ENCODE results near the gene PMPCB. TPM values are rescaled to one million over a fixed set of nuclear protein-coding genes. Genes with fewer than 3 reads are reported as not detected.
"Not testable (repeated sequence)": the region's sequence is repeated elsewhere in the genome, so short reads cannot be mapped to it uniquely, and the experiment has no call there.

Gene PMPCB
- polyA plus RNA-seq, 3 donors: 42.8 to 50.8 (median 44.9) TPM

- H3K4me2 ChIP-seq (replicated peaks; ENCODE audit: extremely low read depth, low read length, poor library complexity, severe bottlenecking); H2AFZ ChIP-seq (ENCODE audit: insufficient read depth, low read depth, low read length, poor library complexity, severe bottlenecking); H3K27ac Mint-ChIP-seq; H3K27ac ChIP-seq (ENCODE audit: low read depth in 1 of 2, low read length in 2 of 2); H3K4me1 Mint-ChIP-seq; H3K4me1 ChIP-seq (ENCODE audit: control insufficient read depth in 1 of 2, insufficient read depth in 2 of 2, low read length in 2 of 2); H3K9me3 ChIP-seq (replicated peaks in 1 of 2; ENCODE audit: control insufficient read depth in 1 of 2, insufficient read depth in 1 of 2, low read length in 2 of 2); H3K27me3 ChIP-seq (ENCODE audit: control insufficient read depth in 2 of 2, insufficient read depth in 2 of 2, low read length in 2 of 2); H3K4me3 Mint-ChIP-seq; H3K9ac ChIP-seq (ENCODE audit: insufficient read depth, low read length, poor library complexity, severe bottlenecking); H3K4me3 ChIP-seq (replicated peaks in 1 of 3; ENCODE audit: low read depth in 2 of 3, low read length in 3 of 3); H3K9me3 Mint-ChIP-seq; H3K36me3 Mint-ChIP-seq; H3K79me2 ChIP-seq (ENCODE audit: insufficient read depth, low read length); H3K27me3 Mint-ChIP-seq (ENCODE audit: low read depth in 3 of 3); H4K20me1 ChIP-seq (ENCODE audit: insufficient read depth, low read length); intact Hi-C loops (cut with micrococcal nuclease); DNase-seq; H3K36me3 ChIP-seq (replicated peaks in 1 of 2; ENCODE audit: control insufficient read depth in 1 of 2, insufficient read depth in 2 of 2, low read length in 2 of 2): not testable (repeated sequence)
- WGBS (ENCODE audit: insufficient coverage): no CpG with 5 or more reads among the region's 2 CpGs
Measured at GRCh38 chr7:103266229-103266628, 31.0 kb upstream of the PMPCB start.

GRCh38 chr7:103273374-103273773, 23.9 kb upstream of the PMPCB start:
- H3K9me3 Mint-ChIP-seq; H3K4me3 ChIP-seq (replicated peaks in 1 of 3; ENCODE audit: low read depth in 2 of 3, low read length in 3 of 3); H4K20me1 ChIP-seq (ENCODE audit: insufficient read depth, low read length); H3K4me1 ChIP-seq (ENCODE audit: control insufficient read depth in 1 of 2, insufficient read depth in 2 of 2, low read length in 2 of 2); H3K27ac ChIP-seq (ENCODE audit: low read depth in 1 of 2, low read length in 2 of 2); H3K4me1 Mint-ChIP-seq; H3K27me3 ChIP-seq (ENCODE audit: control insufficient read depth in 2 of 2, insufficient read depth in 2 of 2, low read length in 2 of 2); H3K27me3 Mint-ChIP-seq (ENCODE audit: low read depth in 3 of 3); H3K4me2 ChIP-seq (replicated peaks; ENCODE audit: extremely low read depth, low read length, poor library complexity, severe bottlenecking); H3K4me3 Mint-ChIP-seq; H3K36me3 ChIP-seq (replicated peaks in 1 of 2; ENCODE audit: control insufficient read depth in 1 of 2, insufficient read depth in 2 of 2, low read length in 2 of 2); H2AFZ ChIP-seq (ENCODE audit: insufficient read depth, low read depth, low read length, poor library complexity, severe bottlenecking); H3K9me3 ChIP-seq (replicated peaks in 1 of 2; ENCODE audit: control insufficient read depth in 1 of 2, insufficient read depth in 1 of 2, low read length in 2 of 2); H3K36me3 Mint-ChIP-seq; H3K9ac ChIP-seq (ENCODE audit: insufficient read depth, low read length, poor library complexity, severe bottlenecking); H3K79me2 ChIP-seq (ENCODE audit: insufficient read depth, low read length); intact Hi-C loops (cut with micrococcal nuclease); H3K27ac Mint-ChIP-seq; DNase-seq: not testable (repeated sequence)
- WGBS (ENCODE audit: insufficient coverage): no CpG with 5 or more reads among the region's 6 CpGs

- H3K36me3 ChIP-seq (replicated peaks in 1 of 2; ENCODE audit: control insufficient read depth in 1 of 2, insufficient read depth in 2 of 2, low read length in 2 of 2); DNase-seq; H3K4me2 ChIP-seq (replicated peaks; ENCODE audit: extremely low read depth, low read length, poor library complexity, severe bottlenecking); H3K36me3 Mint-ChIP-seq; H3K4me3 Mint-ChIP-seq; H4K20me1 ChIP-seq (ENCODE audit: insufficient read depth, low read length); H3K27ac ChIP-seq (ENCODE audit: low read depth in 1 of 2, low read length in 2 of 2); H3K27ac Mint-ChIP-seq; intact Hi-C loops (cut with micrococcal nuclease); H3K4me3 ChIP-seq (replicated peaks in 1 of 3; ENCODE audit: low read depth in 2 of 3, low read length in 3 of 3); H3K79me2 ChIP-seq (ENCODE audit: insufficient read depth, low read length); H3K4me1 ChIP-seq (ENCODE audit: control insufficient read depth in 1 of 2, insufficient read depth in 2 of 2, low read length in 2 of 2); H3K27me3 Mint-ChIP-seq (ENCODE audit: low read depth in 3 of 3); H3K9me3 Mint-ChIP-seq; H2AFZ ChIP-seq (ENCODE audit: insufficient read depth, low read depth, low read length, poor library complexity, severe bottlenecking); H3K4me1 Mint-ChIP-seq; H3K9ac ChIP-seq (ENCODE audit: insufficient read depth, low read length, poor library complexity, severe bottlenecking); H3K27me3 ChIP-seq (ENCODE audit: control insufficient read depth in 2 of 2, insufficient read depth in 2 of 2, low read length in 2 of 2); H3K9me3 ChIP-seq (replicated peaks in 1 of 2; ENCODE audit: control insufficient read depth in 1 of 2, insufficient read depth in 1 of 2, low read length in 2 of 2): not testable (repeated sequence)
- WGBS (ENCODE audit: insufficient coverage): 91% methylated on average over 3 of the region's 24 CpGs
Measured at GRCh38 chr7:103274867-103275266, 22.4 kb upstream of the PMPCB start.

- H3K4me3 ChIP-seq (replicated peaks in 1 of 3; ENCODE audit: low read depth in 2 of 3, low read length in 3 of 3); H4K20me1 ChIP-seq (ENCODE audit: insufficient read depth, low read length); H3K79me2 ChIP-seq (ENCODE audit: insufficient read depth, low read length); H3K36me3 ChIP-seq (replicated peaks in 1 of 2; ENCODE audit: control insufficient read depth in 1 of 2, insufficient read depth in 2 of 2, low read length in 2 of 2); H3K4me3 Mint-ChIP-seq; H3K27ac ChIP-seq (ENCODE audit: low read depth in 1 of 2, low read length in 2 of 2); H3K36me3 Mint-ChIP-seq; DNase-seq; H3K27ac Mint-ChIP-seq; H3K27me3 ChIP-seq (ENCODE audit: control insufficient read depth in 2 of 2, insufficient read depth in 2 of 2, low read length in 2 of 2); H3K4me2 ChIP-seq (replicated peaks; ENCODE audit: extremely low read depth, low read length, poor library complexity, severe bottlenecking); H3K9me3 ChIP-seq (replicated peaks in 1 of 2; ENCODE audit: control insufficient read depth in 1 of 2, insufficient read depth in 1 of 2, low read length in 2 of 2); H3K9ac ChIP-seq (ENCODE audit: insufficient read depth, low read length, poor library complexity, severe bottlenecking); intact Hi-C loops (cut with micrococcal nuclease); H2AFZ ChIP-seq (ENCODE audit: insufficient read depth, low read depth, low read length, poor library complexity, severe bottlenecking); H3K9me3 Mint-ChIP-seq: not testable (repeated sequence)
- Mint-ChIP-seq H3K27me3 (ENCODE audit: low read depth in 3 of 3) (peaks cover 14 to 22% (median 21%) of the 10 kb centered on the region in 3 donors), H3K4me1 (peaks cover 19% of the 10 kb centered on the region)
- H3K4me1 ChIP-seq (ENCODE audit: control insufficient read depth in 1 of 2, insufficient read depth in 2 of 2, low read length in 2 of 2): peaks cover 9 to 17% of the 10 kb centered on the region in 2 donors
- no CpG with 5 or more reads among the region's 2 CpGs for WGBS (ENCODE audit: insufficient coverage)
Measured at GRCh38 chr7:103278195-103278594, 19.0 kb upstream of the PMPCB start.

Measured in CD14-positive monocyte (primary cell).